ENCODE measurements around the gene NF1.

DNA sequence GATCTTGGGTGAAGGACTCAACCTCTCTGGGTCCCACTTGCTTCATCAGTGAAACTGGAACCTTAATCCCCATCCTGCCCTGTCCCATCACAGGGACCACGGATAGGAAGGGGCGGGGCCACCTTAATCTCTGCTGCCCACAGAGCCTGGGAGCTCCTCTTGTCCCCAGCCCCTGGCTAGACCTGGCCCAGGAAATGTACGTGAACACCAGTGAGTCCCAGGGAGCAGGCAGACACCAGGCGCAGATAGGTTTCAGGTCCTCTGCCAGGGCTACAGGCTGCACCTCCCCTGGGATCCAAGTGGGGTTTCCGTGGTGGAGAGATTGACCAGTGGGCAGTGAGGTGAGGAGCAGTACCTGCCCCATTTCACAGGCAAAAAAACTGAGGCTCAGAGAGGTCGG, 317.7 kb downstream of the NF1 start:
- TF ChIP-seq, protein P1, sequence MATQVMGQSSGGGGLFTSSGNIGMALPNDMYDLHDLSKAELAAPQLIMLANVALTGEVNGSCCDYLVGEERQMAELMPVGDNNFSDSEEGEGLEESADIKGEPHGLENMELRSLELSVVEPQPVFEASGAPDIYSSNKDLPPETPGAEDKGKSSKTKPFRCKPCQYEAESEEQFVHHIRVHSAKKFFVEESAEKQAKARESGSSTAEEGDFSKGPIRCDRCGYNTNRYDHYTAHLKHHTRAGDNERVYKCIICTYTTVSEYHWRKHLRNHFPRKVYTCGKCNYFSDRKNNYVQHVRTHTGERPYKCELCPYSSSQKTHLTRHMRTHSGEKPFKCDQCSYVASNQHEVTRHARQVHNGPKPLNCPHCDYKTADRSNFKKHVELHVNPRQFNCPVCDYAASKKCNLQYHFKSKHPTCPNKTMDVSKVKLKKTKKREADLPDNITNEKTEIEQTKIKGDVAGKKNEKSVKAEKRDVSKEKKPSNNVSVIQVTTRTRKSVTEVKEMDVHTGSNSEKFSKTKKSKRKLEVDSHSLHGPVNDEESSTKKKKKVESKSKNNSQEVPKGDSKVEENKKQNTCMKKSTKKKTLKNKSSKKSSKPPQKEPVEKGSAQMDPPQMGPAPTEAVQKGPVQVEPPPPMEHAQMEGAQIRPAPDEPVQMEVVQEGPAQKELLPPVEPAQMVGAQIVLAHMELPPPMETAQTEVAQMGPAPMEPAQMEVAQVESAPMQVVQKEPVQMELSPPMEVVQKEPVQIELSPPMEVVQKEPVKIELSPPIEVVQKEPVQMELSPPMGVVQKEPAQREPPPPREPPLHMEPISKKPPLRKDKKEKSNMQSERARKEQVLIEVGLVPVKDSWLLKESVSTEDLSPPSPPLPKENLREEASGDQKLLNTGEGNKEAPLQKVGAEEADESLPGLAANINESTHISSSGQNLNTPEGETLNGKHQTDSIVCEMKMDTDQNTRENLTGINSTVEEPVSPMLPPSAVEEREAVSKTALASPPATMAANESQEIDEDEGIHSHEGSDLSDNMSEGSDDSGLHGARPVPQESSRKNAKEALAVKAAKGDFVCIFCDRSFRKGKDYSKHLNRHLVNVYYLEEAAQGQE (IDR thresholded peaks at IDR 0.05; ENCODE audit: low read depth, low read length), result no peak
- TF ChIP-seq CHD2 (IDR thresholded peaks at IDR 0.05; ENCODE audit: low read length, partially characterized antibody), result no peak
- no peak for TF ChIP-seq RXRA (IDR thresholded peaks at IDR 0.05; ENCODE audit: borderline replicate concordance, low read depth)
- TF ChIP-seq, protein P2, sequence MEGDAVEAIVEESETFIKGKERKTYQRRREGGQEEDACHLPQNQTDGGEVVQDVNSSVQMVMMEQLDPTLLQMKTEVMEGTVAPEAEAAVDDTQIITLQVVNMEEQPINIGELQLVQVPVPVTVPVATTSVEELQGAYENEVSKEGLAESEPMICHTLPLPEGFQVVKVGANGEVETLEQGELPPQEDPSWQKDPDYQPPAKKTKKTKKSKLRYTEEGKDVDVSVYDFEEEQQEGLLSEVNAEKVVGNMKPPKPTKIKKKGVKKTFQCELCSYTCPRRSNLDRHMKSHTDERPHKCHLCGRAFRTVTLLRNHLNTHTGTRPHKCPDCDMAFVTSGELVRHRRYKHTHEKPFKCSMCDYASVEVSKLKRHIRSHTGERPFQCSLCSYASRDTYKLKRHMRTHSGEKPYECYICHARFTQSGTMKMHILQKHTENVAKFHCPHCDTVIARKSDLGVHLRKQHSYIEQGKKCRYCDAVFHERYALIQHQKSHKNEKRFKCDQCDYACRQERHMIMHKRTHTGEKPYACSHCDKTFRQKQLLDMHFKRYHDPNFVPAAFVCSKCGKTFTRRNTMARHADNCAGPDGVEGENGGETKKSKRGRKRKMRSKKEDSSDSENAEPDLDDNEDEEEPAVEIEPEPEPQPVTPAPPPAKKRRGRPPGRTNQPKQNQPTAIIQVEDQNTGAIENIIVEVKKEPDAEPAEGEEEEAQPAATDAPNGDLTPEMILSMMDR (IDR thresholded peaks at IDR 0.05), result no peak
